Fibroblast of skin of back (primary cell): ENCODE results near the gene LBR.
"Not testable (repeated sequence)": the region's sequence is repeated elsewhere in the genome, so short reads cannot be mapped to it uniquely, and the experiment has no call there.

Source experiments
- DNase-seq: peaks from one replicate; pipeline ENCODE4 v3.0.0-alpha.2; 2013

The LBR gene

GRCh38 chr1:225422795-225423517 lies 4.9 kb downstream of the LBR start:
- DNase-seq: no peak

DNA sequence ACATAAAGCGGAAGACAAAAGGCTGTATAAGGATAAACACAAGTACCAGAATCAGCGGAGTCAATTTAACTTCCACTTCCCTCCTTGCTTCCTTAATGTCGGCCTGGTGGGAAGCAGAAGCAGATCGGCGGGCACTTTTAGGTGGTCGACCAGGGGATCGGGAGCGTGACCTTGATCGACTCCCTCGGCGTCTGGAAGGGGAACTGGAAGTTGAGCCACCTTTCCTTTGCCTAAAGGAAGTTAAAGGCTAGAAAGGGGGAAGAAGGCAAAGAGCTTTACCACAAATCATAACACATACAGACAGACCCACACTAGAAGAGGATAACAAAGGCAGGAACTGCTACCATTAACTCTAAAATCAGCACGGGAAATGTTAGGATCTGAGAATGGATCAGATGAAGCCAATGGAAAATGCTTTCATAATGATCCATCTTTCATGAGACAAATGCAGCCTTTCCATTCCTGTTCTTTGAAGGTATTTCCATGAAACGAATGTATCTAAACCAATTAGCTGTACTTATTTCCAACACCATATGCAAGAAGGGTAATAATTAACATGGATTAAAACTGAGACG lies 5.7 kb downstream of the LBR start:
- DNase-seq: no peak

DNA sequence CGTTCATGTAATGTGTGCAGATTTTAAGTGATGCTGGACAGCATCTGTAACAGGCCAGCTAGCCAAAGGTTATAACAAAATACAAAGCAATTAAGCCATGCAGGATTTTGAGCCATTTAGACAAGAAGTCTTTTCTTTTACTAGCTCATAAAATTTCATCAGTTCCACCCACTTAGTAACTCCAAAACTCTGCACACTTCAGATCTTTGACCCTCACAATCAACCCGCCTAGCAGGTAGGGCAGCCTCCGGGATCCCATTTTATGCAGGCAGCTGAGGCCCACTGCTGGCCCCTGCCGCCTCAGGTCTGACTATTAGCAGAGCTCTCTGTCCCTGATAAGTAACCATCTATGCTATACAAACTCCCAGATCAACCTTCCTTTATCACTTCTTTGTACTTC lies 9.2 kb downstream of the LBR start:
- DNase-seq: no peak

DNA sequence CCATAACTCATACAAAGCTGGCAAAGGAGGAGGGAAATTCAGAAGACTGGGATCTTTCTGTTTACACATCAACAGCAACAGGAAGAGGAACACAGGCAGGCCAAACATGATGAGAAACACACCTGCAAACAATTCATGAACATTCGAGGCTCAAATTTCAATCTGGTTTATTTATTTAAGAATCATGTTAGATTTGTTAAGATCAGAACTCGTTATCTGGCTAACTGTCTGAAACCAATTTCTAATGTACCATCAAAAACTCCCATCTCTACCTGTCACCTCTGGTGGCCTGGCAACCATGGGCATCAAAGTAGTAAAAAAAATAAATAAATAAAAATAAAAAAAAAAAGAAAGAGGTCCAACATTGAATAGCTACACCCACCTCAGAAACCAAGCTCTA lies 9.8 kb downstream of the LBR start:
- DNase-seq: no peak

DNA sequence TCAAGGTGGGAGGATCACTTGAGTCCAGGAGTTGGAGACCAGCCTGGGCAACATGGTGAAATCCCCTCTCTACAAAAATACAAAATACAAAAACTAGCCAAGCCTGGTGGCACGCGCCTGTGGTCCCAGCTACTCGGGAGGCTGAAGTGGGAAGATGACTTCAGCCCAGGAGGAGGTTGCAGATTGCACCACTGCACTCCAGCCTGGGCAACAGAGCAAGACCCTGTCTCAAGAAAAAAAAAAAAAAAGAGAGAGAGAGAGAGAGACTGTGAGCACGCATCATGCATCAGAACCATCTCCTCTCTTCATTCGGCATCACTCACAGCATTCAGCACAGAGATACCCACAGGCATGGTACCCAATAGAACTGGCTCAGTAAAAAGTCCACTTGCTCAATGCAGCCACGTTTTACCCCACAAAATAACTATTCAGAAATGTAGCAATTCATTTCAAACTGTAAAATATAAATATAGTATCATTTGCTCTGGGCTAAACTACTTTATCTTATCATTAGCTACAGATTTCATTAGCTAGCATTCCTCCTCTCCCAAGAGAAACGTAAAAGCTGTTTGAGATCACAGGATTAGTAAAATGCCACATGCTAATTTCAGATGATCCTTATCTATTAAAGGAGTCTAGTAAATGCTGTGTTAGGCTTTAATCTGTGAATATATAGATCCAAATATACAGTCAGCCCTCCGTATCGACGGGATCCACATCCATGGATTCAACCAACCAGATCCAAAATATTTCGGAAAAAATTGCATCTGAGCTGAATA lies 11.7 kb downstream of the LBR start:
- DNase-seq: no peak

GRCh38 chr1:225415307-225415706 lies 12.5 kb downstream of the LBR start:
- DNase-seq: no peak

DNA sequence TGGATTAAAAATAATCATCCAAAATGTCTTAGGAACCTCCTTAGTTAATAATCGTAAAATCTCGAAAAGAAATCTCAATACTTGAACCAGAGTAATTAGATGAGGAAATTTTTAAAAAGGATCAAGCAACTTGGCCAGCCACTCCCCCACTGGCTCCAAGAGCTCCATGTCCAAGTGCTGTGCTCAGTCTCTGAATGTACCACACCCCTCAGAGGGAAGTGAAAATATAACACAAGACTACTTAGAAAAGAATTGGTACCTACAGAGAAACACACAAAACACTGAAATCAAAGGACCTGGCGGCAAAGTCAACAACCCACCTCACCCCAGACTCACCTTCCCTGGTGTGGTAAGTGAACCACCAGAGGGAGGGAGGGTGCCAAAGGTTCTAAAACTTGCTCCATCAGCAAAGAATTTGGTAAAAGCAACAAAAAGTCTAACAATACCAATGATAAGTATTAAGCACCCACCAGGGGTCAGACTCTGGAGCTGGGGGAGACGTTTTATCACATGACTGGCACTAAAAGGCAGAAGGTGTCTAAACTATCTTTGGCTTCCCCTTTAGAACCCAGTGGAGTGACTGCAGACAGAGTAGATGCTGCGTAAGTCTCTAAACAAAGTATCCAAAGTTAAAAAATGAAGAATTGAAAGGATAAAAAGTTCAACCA lies 14.0 kb downstream of the LBR start:
- no peak for DNase-seq

DNA sequence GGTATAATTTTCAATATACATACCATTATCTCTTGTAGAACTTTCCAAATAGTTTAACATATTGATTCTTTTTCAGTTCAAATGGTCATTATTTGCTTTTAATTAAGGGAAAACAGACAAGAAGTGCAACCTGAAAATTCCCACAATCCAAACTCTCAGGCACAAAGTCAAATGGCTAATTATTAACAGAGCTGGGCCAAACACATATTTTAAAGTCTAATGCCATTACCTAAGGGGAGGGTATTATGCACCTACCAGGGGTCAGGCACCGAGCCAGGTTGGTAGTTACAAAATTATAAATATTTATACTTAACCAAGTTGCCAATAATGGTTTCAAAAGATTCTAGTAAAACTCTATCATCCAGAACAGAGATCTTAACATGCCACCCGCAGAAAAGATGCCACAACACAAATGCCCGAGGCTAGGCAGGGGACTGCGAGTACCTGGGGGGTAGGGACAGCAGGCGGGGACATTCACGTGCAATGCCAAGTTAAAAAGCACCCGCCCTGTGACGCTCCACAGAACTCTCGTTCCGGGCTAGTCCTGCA lies 15.0 kb downstream of the LBR start:
- no peak for DNase-seq

GRCh38 chr1:225412321-225412720 lies 15.5 kb downstream of the LBR start:
- no peak for DNase-seq

DNA sequence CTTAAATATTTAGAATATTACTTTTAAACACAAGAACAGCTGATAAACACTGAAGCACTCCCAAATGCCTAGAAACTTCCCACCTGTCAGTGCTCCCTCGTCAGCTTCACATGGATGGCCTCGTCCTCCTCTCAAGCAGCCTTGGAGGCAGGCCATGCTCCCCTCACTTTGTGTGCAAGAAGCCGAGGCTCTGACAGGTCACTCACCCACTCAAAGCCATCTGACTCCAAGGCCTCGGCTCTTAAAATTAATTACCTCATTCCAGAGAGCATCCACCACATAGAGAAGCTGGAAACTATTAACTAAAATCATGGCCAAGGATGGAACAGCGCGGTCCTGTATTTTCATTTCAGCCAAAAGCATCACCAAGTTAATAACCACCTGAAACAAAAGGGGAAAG lies 17.8 kb downstream of the LBR start:
- DNase-seq: no peak

DNA sequence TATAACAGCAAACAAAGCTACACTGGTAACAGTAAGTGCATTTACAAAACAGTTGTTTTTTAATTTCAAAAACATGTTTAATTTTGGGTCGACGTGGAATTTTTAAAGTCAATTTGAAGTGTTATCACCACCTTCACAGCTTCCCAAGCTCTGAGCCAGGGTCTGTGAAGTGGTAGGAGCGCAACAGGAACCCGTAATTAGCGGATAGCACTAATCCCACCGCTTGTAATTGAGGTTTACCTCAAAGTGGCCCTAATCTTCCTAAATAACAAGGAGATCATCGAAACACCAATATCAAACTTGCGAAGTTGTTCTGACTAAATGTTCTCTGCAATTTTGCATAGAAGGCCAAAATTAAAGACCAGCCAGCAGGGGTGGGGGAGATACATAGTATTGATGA lies 18.8 kb downstream of the LBR start:
- DNase-seq: no peak

- no peak for DNase-seq
Measured at GRCh38 chr1:225408249-225408648, 19.6 kb downstream of the LBR start.

DNA sequence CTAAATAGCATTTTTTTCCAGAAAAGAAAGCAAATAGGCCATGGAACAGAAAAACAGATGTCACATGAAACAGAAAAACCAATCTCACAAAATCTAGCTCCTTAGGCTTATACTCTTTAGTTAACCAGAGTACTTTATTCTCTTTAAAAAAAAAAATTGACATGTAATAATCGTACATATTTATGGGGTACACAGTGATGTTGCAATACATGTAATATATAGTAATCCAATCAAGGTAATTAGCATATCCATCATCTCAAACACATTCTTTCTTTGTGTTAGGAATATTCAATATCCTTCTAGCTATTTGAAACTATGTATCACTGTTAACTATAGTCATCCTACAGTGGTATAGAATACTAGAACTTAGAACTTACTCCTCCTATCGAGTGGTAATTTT lies 20.1 kb downstream of the LBR start:
- no peak for DNase-seq

DNA sequence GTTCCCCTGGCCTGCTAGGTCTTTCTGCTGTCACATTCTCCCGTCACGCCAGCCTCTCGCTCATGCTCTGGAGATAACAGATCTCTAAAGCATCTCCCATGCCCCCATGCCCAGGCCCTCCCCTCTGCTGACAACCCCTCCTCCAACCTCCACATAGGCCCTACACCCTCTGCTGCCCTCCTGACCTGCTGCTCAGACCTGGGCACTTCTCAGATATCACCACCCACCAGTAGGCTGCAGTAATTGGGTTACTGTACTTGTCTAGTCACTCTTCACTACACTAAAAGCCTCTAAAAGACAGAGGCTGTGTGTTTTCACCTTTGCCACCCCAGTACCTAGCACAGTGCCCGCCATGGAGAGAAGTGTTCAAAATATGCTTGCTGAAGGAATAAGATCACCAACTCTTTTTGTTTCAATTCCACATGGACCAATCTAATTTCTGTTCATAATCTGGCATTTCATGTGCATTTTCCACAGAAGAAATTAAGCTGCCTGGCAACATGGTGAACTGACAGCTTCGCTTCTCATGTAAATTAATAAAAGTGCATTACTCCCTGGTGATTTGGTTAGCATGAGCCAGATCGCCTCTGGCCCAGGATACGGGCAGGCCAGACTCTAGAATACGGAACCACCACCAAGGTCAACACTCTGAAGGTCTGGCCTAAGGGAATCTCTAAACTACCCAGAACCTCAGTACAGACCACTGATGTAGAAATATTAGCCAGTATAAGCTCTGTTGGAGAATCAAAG lies 20.7 kb downstream of the LBR start:
- DNase-seq: no peak

GRCh38 chr1:225400968-225401367 lies 26.9 kb downstream of the LBR start:
- DNase-seq: no peak

- no peak for DNase-seq
Measured at GRCh38 chr1:225396357-225396756, 31.5 kb downstream of the LBR start.

- DNase-seq: no peak
Measured at GRCh38 chr1:225389843-225390242, 38.0 kb downstream of the LBR start.

DNA sequence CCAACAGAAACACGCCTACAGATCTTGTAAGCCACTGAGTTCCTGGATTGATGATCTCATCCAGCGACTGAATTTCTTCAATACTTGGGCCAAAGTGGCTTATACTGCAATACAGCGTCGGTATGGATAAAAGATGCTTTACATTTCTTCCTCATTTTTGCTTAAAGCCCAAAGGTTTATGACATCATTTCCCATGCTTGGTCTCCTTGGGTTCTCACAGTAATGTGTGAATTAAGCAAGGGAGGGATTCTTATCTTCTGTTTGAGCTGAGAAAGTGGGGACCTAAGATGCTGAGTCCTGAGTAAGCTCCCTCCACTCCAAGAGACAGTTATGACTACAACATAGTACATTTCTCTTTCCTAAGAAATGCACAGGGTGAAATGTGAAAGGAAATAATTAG lies 39.5 kb downstream of the LBR start:
- peak; percentile 21 for DNase-seq

DNA sequence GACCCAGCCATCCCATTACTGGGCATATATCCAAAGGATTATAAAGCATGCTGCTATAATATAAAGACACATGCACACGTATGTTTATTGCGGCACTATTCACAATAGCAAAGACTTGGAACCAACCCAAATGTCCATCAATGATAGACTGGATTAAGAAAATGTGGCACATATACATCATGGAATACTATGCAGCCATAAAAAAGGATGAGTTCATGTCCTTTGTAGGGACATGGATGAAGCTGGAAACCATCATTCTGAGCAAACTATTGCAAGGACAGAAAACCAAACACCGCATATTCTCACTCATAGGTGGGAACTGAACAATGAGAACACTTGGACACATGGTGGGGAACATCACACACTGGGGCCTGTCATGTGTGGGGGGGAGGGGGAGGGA lies 41.0 kb downstream of the LBR start:
- not testable (repeated sequence) for DNase-seq

GRCh38 chr1:225380691-225381090 lies 47.1 kb downstream of the LBR start:
- DNase-seq: no peak

DNA sequence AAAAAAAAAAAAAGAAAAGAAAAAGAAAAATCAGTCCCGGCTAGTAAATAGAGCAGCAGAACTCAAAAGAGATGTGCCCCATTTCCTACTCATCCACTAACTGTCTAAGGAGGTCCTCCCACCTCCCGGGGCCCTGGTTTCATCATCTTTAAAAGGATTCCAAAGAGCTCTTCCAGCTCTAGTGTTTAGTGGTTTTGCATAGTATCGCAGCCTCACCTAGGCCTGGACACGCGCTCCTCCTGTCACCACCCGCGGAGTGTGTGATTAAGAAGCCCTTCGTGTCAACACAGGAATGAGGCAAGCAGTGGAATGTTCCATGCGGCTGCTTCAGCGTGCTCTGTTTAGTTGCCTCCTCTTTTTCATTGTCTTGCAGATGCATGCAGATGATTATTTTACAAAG lies 49.0 kb downstream of the LBR start:
- DNase-seq: peak; percentile 74

GRCh38 chr1:225374996-225375395 lies 52.8 kb downstream of the LBR start:
- DNase-seq: no peak
